Thyroid gland (tissue), 4 donors: ENCODE data around the gene ZBTB42.

Experiments used
- POLR2A ChIP-seq, 2 donors: fragments of 450-650 bp; IDR thresholded peaks; one replicate each; pipeline ENCODE4 v1.6.1; 2017; ENCODE audit warnings: antibody characterized with exemption in 2 of 2, mild to moderate bottlenecking in 2 of 2, moderate library complexity in 1 of 2
- TF ChIP-seq, protein P1 (sequence below), 6 experiments: fragments of 200-600 bp in 3 of 6; fragments of 450-650 bp in 3 of 6; sonication (generic) in 3 of 6; IDR thresholded peaks; one replicate each; pipeline ENCODE4 v1.5.1; 2016 to 2019; ENCODE audit warnings: antibody characterized with exemption in 6 of 6, mild to moderate bottlenecking in 2 of 6, inconsistent platforms in 1 of 6, moderate library complexity in 1 of 6

GRCh38 chr14:104771918-104772706 lies 28.8 kb upstream of the ZBTB42 start:
- TF ChIP-seq, protein P1, sequence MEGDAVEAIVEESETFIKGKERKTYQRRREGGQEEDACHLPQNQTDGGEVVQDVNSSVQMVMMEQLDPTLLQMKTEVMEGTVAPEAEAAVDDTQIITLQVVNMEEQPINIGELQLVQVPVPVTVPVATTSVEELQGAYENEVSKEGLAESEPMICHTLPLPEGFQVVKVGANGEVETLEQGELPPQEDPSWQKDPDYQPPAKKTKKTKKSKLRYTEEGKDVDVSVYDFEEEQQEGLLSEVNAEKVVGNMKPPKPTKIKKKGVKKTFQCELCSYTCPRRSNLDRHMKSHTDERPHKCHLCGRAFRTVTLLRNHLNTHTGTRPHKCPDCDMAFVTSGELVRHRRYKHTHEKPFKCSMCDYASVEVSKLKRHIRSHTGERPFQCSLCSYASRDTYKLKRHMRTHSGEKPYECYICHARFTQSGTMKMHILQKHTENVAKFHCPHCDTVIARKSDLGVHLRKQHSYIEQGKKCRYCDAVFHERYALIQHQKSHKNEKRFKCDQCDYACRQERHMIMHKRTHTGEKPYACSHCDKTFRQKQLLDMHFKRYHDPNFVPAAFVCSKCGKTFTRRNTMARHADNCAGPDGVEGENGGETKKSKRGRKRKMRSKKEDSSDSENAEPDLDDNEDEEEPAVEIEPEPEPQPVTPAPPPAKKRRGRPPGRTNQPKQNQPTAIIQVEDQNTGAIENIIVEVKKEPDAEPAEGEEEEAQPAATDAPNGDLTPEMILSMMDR (IDR thresholded peaks at IDR 0.05) = no peak
- TF ChIP-seq POLR2A (IDR thresholded peaks at IDR 0.05) = no peak
